HEK293 (cell line): Measurements from ENCODE around the gene SERPINA1.
A peak's percentile ranks its signal among the peaks of the same experiment; 100 is the strongest.

ENCODE experiments used
- CTCF ChIA-PET: fragments of 350-600 bp; formaldehyde crosslinking; extraction: SDS; loops from one replicate; lab custom pipeline; 2021; ENCODE audit warnings: antibody characterized with exemption; lab: Yijun Ruan, JAX
- POLR2A ChIA-PET: fragments of 300-600 bp; formaldehyde crosslinking; extraction: SDS; loops from one replicate; lab custom pipeline; 2020; ENCODE audit warnings: antibody characterized with exemption, inconsistent platforms; lab: Yijun Ruan, JAX
- H3K27ac ChIP-seq: fragments of 200-500 bp; sonication (Bioruptor generic); 2 replicates; pipeline ENCODE4 v1.5.1; 2014; ENCODE audit warnings: low read depth, low read length, control low read depth, inconsistent platforms; ENCODE audit errors: extremely low read depth
- H3K36me3 ChIP-seq, 2 experiments: fragments of 200-500 bp in 1 of 2; sonication (Bioruptor generic) in 1 of 2; 1 replicate in 1 of 2; 2 replicates in 1 of 2; pipeline ENCODE4 v1.5.1; 2014 to 2017; ENCODE audit warnings: inconsistent platforms in 2 of 2, low read length in 2 of 2; ENCODE audit not compliant: control insufficient read depth in 2 of 2, insufficient read depth in 1 of 2
- H3K4me1 ChIP-seq: fragments of 200-500 bp; sonication (Bioruptor generic); 2 replicates; pipeline ENCODE4 v1.5.1; 2014; ENCODE audit warnings: mild to moderate bottlenecking, low read length, inconsistent platforms; ENCODE audit not compliant: control insufficient read depth, insufficient read depth
- H3K4me3 ChIP-seq: 2 replicates; pipeline ENCODE4 v1.5.1; 2011; ENCODE audit warnings: low read depth, mild to moderate bottlenecking, control low read depth, low read length, moderate library complexity
- H3K9me3 ChIP-seq: fragments of 200-500 bp; sonication (Bioruptor generic); 2 replicates; pipeline ENCODE4 v1.5.1; 2014; ENCODE audit warnings: low read depth, low read length, inconsistent platforms; ENCODE audit not compliant: control insufficient read depth, insufficient read depth
- AEBP2 ChIP-seq: fragments of 450-650 bp; formaldehyde crosslinking; IDR thresholded peaks from 2 replicates; pipeline ENCODE4 v1.5.1; 2016; ENCODE audit warnings: missing biosample characterization, missing genetic modification characterization, borderline replicate concordance
- BCL11A ChIP-seq: fragments of 450-650 bp; formaldehyde crosslinking; IDR thresholded peaks from 2 replicates; pipeline ENCODE4 v1.5.1; 2016; ENCODE audit warnings: low read depth, missing biosample characterization, missing genetic modification characterization
- ELK4 ChIP-seq: IDR thresholded peaks from 2 replicates; pipeline ENCODE4 v1.6.1; 2011; ENCODE audit warnings: mild to moderate bottlenecking, low read depth, low read length, borderline replicate concordance
- GLIS2 ChIP-seq: fragments of 450-650 bp; formaldehyde crosslinking; IDR thresholded peaks from 2 replicates; pipeline ENCODE4 v1.5.1; 2016; ENCODE audit warnings: missing biosample characterization, missing genetic modification characterization
- OSR2 ChIP-seq: fragments of 450-650 bp; formaldehyde crosslinking; IDR thresholded peaks from 2 replicates; pipeline ENCODE4 v1.5.1; 2016; ENCODE audit warnings: missing biosample characterization, missing genetic modification characterization
- PRDM1 ChIP-seq: fragments of 450-650 bp; formaldehyde crosslinking; IDR thresholded peaks from 2 replicates; pipeline ENCODE4; 2016; ENCODE audit warnings: missing biosample characterization, missing genetic modification characterization
- SP3 ChIP-seq: fragments of 450-650 bp; formaldehyde crosslinking; IDR thresholded peaks from 2 replicates; pipeline ENCODE4 v1.5.1; 2016; ENCODE audit warnings: missing biosample characterization, missing genetic modification characterization
- TRIM28 ChIP-seq: IDR thresholded peaks from 2 replicates; pipeline ENCODE4 v1.6.1; 2011; ENCODE audit warnings: low read length, control low read depth, borderline replicate concordance
- ZFP69B ChIP-seq: fragments of 450-650 bp; formaldehyde crosslinking; IDR thresholded peaks from 2 replicates; pipeline ENCODE4 v1.5.1; 2016; ENCODE audit warnings: missing biosample characterization, missing genetic modification characterization
- ZNF18 ChIP-seq: fragments of 450-650 bp; formaldehyde crosslinking; IDR thresholded peaks from 2 replicates; pipeline ENCODE4 v1.5.1; 2016; ENCODE audit warnings: missing biosample characterization, missing genetic modification characterization
- ZNF23 ChIP-seq: fragments of 450-650 bp; formaldehyde crosslinking; IDR thresholded peaks from 2 replicates; pipeline ENCODE4 v1.5.1; 2016; ENCODE audit warnings: missing biosample characterization, missing genetic modification characterization, borderline replicate concordance
- ZNF26 ChIP-seq: fragments of 450-650 bp; formaldehyde crosslinking; IDR thresholded peaks from 2 replicates; pipeline ENCODE4 v1.5.1; 2016; ENCODE audit warnings: missing biosample characterization, missing genetic modification characterization
- ZNF274 ChIP-seq, 2 experiments: fragments of 200-500 bp in 1 of 2; fragments of 450-650 bp in 1 of 2; sonication (Bioruptor generic) in 1 of 2; formaldehyde crosslinking in 1 of 2; IDR thresholded peaks; 2 replicates each; pipeline versions ENCODE4 v1.5.1 to v1.6.1; 2014 to 2016; ENCODE audit warnings: borderline replicate concordance in 1 of 2, inconsistent platforms in 1 of 2, low read length in 1 of 2, missing biosample characterization in 1 of 2, missing genetic modification characterization in 1 of 2
- ZNF302 ChIP-seq: fragments of 450-650 bp; formaldehyde crosslinking; IDR thresholded peaks from 2 replicates; pipeline ENCODE4 v1.5.1; 2016; ENCODE audit warnings: missing biosample characterization, missing genetic modification characterization, low read depth
- ZNF324 ChIP-seq: fragments of 450-650 bp; formaldehyde crosslinking; IDR thresholded peaks from 2 replicates; pipeline ENCODE4 v1.5.1; 2016; ENCODE audit warnings: missing biosample characterization, missing genetic modification characterization
- ZNF391 ChIP-seq: fragments of 450-650 bp; formaldehyde crosslinking; IDR thresholded peaks from 2 replicates; pipeline ENCODE4 v1.5.1; 2016; ENCODE audit warnings: low read depth, missing biosample characterization, missing genetic modification characterization, borderline replicate concordance
- ZNF398 ChIP-seq: fragments of 450-650 bp; formaldehyde crosslinking; IDR thresholded peaks from 2 replicates; pipeline ENCODE4 v1.5.1; 2017; ENCODE audit warnings: missing biosample characterization, missing genetic modification characterization
- ZNF404 ChIP-seq: fragments of 450-650 bp; formaldehyde crosslinking; IDR thresholded peaks from 2 replicates; pipeline ENCODE4 v1.5.1; 2017; ENCODE audit warnings: missing biosample characterization, missing genetic modification characterization
- ZNF513 ChIP-seq: fragments of 450-650 bp; IDR thresholded peaks from 2 replicates; pipeline ENCODE4 v1.5.1; 2018; ENCODE audit warnings: missing biosample characterization, missing genetic modification characterization
- ZNF624 ChIP-seq: fragments of 450-650 bp; formaldehyde crosslinking; IDR thresholded peaks from 2 replicates; pipeline ENCODE4 v1.5.1; 2017; ENCODE audit warnings: missing biosample characterization, missing genetic modification characterization
- ZNF658 ChIP-seq: fragments of 450-650 bp; formaldehyde crosslinking; IDR thresholded peaks from 2 replicates; pipeline ENCODE4; 2016; ENCODE audit warnings: missing biosample characterization, missing genetic modification characterization
- ZNF670 ChIP-seq: fragments of 450-650 bp; formaldehyde crosslinking; IDR thresholded peaks from 2 replicates; pipeline ENCODE4 v1.5.1; 2016; ENCODE audit warnings: missing biosample characterization, missing genetic modification characterization, low read depth
- ZNF768 ChIP-seq: fragments of 450-650 bp; formaldehyde crosslinking; IDR thresholded peaks from 2 replicates; pipeline ENCODE4 v1.5.1; 2018; ENCODE audit warnings: missing biosample characterization, mild to moderate bottlenecking, missing genetic modification characterization

SERPINA1 gene

GRCh38 chr14:94332587-94332986 is 55.8 kb downstream of the SERPINA1 start:
- no peak overlapping the region for H3K4me3 ChIP-seq
- no peak overlapping the region for H3K27ac ChIP-seq
- no peaks in the 10 kb centered on the region for H3K4me1 ChIP-seq
- POLR2A ChIA-PET: no interaction called here
- no peak for TF ChIP-seq ZNF624 (tag by site-specific recombination)
- no peak for TF ChIP-seq ZNF513 (tag by site-specific recombination)
- no peak for TF ChIP-seq ZNF324 (tag by site-specific recombination)
- TF ChIP-seq ZNF302 (tag by site-specific recombination): no peak
- no peak for TF ChIP-seq GLIS2 (tag by site-specific recombination)
- TF ChIP-seq ZNF18 (tag by site-specific recombination): no peak
- no peak for TF ChIP-seq ZNF404 (tag by site-specific recombination)
- no peak for TF ChIP-seq ZFP69B (tag by site-specific recombination)
- TF ChIP-seq PRDM1: no peak
- no peak for TF ChIP-seq ZNF670
- TF ChIP-seq TRIM28: no peak
- H3K9me3 ChIP-seq: no peaks in the 10 kb centered on the region
- CTCF ChIA-PET: no interaction called here
- H3K36me3 ChIP-seq: no peaks in the 10 kb centered on the region

GRCh38 chr14:94332063-94332583 is 56.3 kb downstream of the SERPINA1 start:
- 0 out of 2 replicates have a peak, but pooled peaks have one; percentile 24 for TF ChIP-seq ZNF768 (tag by site-specific recombination)
- no peak for TF ChIP-seq ELK4
- TF ChIP-seq, all 188 proteins: peak for 1
- Histone ChIP-seq H3K4me1 (no peaks in the 10 kb centered on the region), H3K27ac (no peak overlapping the region), H3K36me3 (no peaks in the 10 kb centered on the region), H3K9me3 (no peaks in the 10 kb centered on the region), H3K4me3 (no peak overlapping the region)
- ChIA-PET CTCF (interaction anchor here (0.6 kb wide), 1 partner anchor 166 kb away, joined by 3 read pairs; no protein-coding TSS in a partner anchor), POLR2A (no interaction called here)

- CTCF ChIA-PET: no interaction called here
- H3K27ac ChIP-seq: no peak overlapping the region
- H3K36me3 ChIP-seq: no peaks in the 10 kb centered on the region
- H3K9me3 ChIP-seq: no peaks in the 10 kb centered on the region
- H3K4me1 ChIP-seq: no peaks in the 10 kb centered on the region
- H3K4me3 ChIP-seq: no peak overlapping the region
- POLR2A ChIA-PET: interaction anchor here (1.1 kb wide), 1 partner anchor 17 kb away, joined by 3 read pairs; no protein-coding TSS in a partner anchor
- TF ChIP-seq ZNF398 (tag by site-specific recombination) (no peak), AEBP2 (tag by site-specific recombination) (no peak), OSR2 (tag by site-specific recombination) (no peak), ZNF26 (tag by site-specific recombination) (no peak), ZNF274 (IDR thresholded peaks at IDR 0.05; ENCODE audit: low read length) (no peak), ZNF274 (tag by site-specific recombination; IDR thresholded peaks at IDR 0.05; ENCODE audit: borderline replicate concordance) (no peak), ZNF23 (tag by site-specific recombination) (no peak), ZNF658 (tag by site-specific recombination) (no peak), SP3 (tag by site-specific recombination) (no peak), ZNF391 (tag by site-specific recombination) (no peak), BCL11A (tag by site-specific recombination) (no peak)
Measured at GRCh38 chr14:94331462-94331861, 56.9 kb downstream of the SERPINA1 start.
